Measurements from ENCODE around the gene GLIS1. TPM values are rescaled to one million over a fixed set of nuclear protein-coding genes. Genes with fewer than 3 reads are reported as not detected.
A peak's percentile ranks its signal among the peaks of the same experiment; 100 is the strongest.

The GLIS1 gene
- total and polyA plus RNA-seq, 2 experiments from 2014 or later: 0.77 to 0.95 TPM

DNA sequence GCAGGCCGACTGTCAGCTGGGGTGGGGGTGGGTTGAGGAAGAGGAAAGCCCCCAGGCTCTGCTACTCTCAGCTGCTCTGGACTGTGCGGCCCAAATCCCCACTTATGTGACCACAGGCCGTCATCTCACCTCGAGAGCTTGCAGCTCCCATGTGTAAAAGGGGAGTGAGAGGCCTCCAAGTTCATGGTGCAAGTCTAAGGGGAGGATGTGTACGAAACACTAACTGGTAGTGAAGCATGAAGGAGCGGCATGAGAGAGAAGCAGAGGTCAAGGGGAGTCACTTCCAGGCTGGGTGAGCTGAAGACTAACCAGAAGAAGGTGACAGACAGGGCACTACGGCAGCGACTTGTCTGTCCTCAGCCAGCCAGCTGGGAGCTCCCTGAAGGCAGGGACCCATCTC, 43.8 kb downstream of the GLIS1 start:
- H3K9me3 ChIP-seq (ENCODE audit: low read depth): no peaks in the 10 kb centered on the region
- H3K4me3 ChIP-seq: no peak overlapping the region
- TF ChIP-seq, protein P1, sequence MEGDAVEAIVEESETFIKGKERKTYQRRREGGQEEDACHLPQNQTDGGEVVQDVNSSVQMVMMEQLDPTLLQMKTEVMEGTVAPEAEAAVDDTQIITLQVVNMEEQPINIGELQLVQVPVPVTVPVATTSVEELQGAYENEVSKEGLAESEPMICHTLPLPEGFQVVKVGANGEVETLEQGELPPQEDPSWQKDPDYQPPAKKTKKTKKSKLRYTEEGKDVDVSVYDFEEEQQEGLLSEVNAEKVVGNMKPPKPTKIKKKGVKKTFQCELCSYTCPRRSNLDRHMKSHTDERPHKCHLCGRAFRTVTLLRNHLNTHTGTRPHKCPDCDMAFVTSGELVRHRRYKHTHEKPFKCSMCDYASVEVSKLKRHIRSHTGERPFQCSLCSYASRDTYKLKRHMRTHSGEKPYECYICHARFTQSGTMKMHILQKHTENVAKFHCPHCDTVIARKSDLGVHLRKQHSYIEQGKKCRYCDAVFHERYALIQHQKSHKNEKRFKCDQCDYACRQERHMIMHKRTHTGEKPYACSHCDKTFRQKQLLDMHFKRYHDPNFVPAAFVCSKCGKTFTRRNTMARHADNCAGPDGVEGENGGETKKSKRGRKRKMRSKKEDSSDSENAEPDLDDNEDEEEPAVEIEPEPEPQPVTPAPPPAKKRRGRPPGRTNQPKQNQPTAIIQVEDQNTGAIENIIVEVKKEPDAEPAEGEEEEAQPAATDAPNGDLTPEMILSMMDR (IDR thresholded peaks at IDR 0.05; ENCODE audit: low read depth, low read length): no peak
- no peak for DNase-seq (ENCODE audit: low read depth in 1 of 2, low spot score in 1 of 2)
- H3K27me3 ChIP-seq: no peaks in the 10 kb centered on the region
- no peak overlapping the region for H3K27ac ChIP-seq
- no peaks in the 10 kb centered on the region for H3K36me3 ChIP-seq
- no peaks in the 10 kb centered on the region for H3K4me1 ChIP-seq (ENCODE audit: low read depth)

DNA sequence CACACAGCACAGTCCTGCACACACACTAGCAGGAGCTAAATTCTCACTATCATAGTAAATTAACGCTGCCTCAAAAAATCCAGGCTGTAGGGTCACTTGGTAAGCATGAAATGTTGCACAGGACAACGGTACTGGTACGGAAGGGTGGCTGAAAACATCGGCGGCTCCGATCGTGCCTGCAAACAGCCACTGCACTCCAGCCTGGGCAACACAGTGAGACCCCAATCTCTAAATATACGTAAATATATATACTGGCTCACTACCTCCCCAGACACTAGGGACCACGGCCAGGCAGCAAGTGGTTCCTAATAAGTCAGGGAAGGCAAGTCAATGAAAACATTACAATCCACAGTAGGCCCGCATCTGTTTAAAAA, 44.3 kb downstream of the GLIS1 start:
- H3K36me3 ChIP-seq: no peaks in the 10 kb centered on the region
- no peak for DNase-seq (ENCODE audit: low read depth in 1 of 2, low spot score in 1 of 2)
- H3K27me3 ChIP-seq: no peaks in the 10 kb centered on the region
- TF ChIP-seq, protein P1 (IDR thresholded peaks at IDR 0.05; ENCODE audit: low read depth, low read length): no peak
- H3K4me1 ChIP-seq (ENCODE audit: low read depth): no peaks in the 10 kb centered on the region
- no peaks in the 10 kb centered on the region for H3K9me3 ChIP-seq (ENCODE audit: low read depth)
- no peak overlapping the region for H3K27ac ChIP-seq
- no peak overlapping the region for H3K4me3 ChIP-seq

DNA sequence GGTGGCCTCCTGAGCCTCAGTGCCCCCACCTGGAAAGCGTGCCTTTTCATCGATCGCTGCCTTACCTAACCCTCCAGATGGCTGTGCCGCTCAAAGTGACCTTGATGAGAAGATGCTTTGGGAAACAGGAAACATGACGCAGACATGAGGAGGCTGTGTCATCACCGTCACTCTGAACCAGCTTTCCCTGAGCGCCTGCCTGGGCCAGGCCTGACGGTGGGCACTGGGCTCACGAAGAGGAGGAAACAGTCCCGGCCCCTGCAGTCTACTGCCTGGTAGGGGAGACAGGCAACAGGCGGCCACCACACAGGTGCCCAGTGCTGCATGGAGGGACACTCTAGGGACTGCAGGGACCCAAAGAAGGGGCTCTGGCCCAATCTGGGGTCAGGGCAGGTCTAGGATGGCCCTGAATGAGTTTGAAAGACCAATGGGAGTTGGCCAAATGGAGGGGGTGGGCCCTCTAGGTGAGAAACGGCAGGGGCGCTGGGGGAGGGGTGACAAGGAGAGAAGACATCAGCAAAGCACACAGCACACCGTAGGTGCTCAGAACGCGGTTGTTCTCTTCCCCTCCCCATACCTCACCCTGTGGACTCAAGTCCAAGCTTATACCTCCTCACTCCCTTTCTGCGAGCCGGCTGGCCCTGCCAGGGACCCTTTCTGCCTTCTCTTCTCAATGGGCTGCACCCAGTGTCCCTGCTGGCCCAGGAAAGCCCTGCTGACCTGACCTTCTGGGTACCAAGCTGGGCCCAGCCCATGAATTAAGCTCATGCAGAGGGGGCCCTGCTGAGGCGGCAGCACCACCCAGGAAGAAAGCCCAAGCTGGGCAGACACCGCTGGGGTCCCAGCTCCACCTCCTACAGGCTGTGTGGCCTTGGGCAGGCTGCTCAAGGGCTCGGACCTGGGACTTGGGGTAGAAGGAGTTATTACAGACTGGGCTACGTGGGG, 44.9 kb downstream of the GLIS1 start:
- Histone ChIP-seq H3K27me3 (no peaks in the 10 kb centered on the region), H3K27ac (no peak overlapping the region), H3K4me3 (no peak overlapping the region), H3K9me3 (ENCODE audit: low read depth) (no peaks in the 10 kb centered on the region), H3K4me1 (ENCODE audit: low read depth) (no peaks in the 10 kb centered on the region), H3K36me3 (no peaks in the 10 kb centered on the region)
- TF ChIP-seq, protein P1 (IDR thresholded peaks at IDR 0.05; ENCODE audit: low read depth, low read length): no peak
- peak in 1 of 2 donors; percentile 18 for DNase-seq (ENCODE audit: low read depth in 1 of 2, low spot score in 1 of 2)

DNA sequence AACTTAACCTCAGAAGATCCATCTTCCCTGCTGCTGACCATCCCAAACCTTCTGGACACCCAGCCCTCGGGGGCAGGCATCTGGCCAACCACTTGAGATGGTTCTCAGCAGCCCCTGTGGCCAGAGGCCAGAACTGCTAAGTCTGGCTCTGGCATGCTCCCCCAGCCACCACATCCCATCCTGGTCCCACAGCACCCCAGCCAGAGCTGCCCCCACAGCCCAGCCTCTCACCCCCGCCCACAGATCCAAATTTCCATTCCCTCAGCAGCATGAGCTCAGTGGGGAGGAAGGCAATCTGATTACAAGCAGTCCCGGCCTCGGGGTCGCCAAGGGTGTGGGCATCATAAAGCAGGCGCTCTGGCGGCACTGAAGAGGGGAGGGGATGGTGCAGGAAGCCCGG, 45.6 kb downstream of the GLIS1 start:
- Histone ChIP-seq H3K27me3 (no peaks in the 10 kb centered on the region), H3K4me3 (no peak overlapping the region), H3K36me3 (no peaks in the 10 kb centered on the region), H3K9me3 (ENCODE audit: low read depth) (no peaks in the 10 kb centered on the region), H3K4me1 (ENCODE audit: low read depth) (no peaks in the 10 kb centered on the region), H3K27ac (no peak overlapping the region)
- TF ChIP-seq, protein P1 (IDR thresholded peaks at IDR 0.05; ENCODE audit: low read depth, low read length): no peak
- DNase-seq (ENCODE audit: low read depth in 1 of 2, low spot score in 1 of 2): peak in 1 of 2 donors; percentile 8

DNA sequence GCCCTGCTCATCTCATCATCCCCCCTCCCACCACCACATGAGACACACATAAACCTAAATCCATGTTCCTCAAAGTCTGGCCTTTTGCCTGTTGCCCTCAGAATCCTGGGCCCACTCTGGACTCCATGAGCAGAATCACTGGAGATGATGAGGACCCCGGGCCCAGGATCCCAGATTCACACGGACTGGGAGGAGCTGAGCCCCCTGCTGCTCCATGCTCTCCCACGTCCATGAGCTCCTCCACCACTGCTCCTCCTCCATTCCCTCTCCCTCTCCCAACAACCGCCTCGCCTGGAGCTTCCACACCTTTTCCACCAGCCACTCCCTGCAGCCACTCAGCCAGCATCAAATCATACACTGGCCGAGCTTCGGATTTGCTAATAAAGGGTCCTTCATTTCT, 47.6 kb downstream of the GLIS1 start:
- no peaks in the 10 kb centered on the region for H3K4me1 ChIP-seq (ENCODE audit: low read depth)
- no peaks in the 10 kb centered on the region for H3K27me3 ChIP-seq
- no peak overlapping the region for H3K4me3 ChIP-seq
- TF ChIP-seq, protein P1 (IDR thresholded peaks at IDR 0.05; ENCODE audit: low read depth, low read length): no peak
- H3K27ac ChIP-seq: no peak overlapping the region
- H3K36me3 ChIP-seq: no peaks in the 10 kb centered on the region
- no peaks in the 10 kb centered on the region for H3K9me3 ChIP-seq (ENCODE audit: low read depth)
- DNase-seq (ENCODE audit: low read depth in 1 of 2, low spot score in 1 of 2): no peak

Measured in cardiac muscle cell (in vitro differentiated cells and primary cell).